Fibroblast of villous mesenchyme (primary cell): ENCODE results near the gene GNG8. TPM values are rescaled to one million over a fixed set of nuclear protein-coding genes. Genes with fewer than 3 reads are reported as not detected.

Experiments used
- DNase-seq: peaks from one replicate; pipeline ENCODE4 v3.0.0-alpha.2; 2010; ENCODE audit warnings: low read depth
- H3K4me3 ChIP-seq: 2 replicates; pipeline ENCODE4 v1.5.1; 2011; ENCODE audit warnings: low read depth, mild to moderate bottlenecking, low read length
- total RNA-seq: library from RNA; depleted of rRNA; stranded (reverse); fragments of >200 nt; gene quantifications from 2 replicates; pipeline ENCODE4 v1.2.3, GENCODE V29; 2012
- TF ChIP-seq, protein P1 (sequence below): IDR thresholded peaks from 2 replicates; pipeline ENCODE4 v1.5.1; 2012; ENCODE audit warnings: low read depth, mild to moderate bottlenecking, low read length; ENCODE audit not compliant: insufficient read depth

The GNG8 gene
- total RNA-seq, 1 donor = not detected

DNA sequence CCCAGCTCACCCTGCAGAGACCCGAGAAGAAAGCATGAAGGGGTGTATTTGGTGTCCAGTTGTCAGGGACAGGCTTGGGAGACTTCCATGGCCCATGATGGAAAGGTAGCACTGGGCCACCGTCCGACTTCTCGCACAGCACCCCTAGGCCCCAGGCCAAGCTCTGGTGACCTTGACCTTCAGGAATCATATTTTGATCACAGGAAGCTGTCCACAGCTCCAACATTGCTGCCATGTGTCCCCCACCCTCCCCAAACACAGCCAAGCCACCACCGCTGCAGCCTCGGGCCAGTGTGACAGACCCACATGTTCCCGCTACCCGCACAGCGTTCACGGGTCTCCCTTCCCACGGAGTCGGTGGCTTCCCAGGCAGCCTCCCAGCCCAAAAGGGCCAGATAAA, 10.3 kb downstream of the GNG8 start:
- no peak overlapping the region for H3K4me3 ChIP-seq

DNA sequence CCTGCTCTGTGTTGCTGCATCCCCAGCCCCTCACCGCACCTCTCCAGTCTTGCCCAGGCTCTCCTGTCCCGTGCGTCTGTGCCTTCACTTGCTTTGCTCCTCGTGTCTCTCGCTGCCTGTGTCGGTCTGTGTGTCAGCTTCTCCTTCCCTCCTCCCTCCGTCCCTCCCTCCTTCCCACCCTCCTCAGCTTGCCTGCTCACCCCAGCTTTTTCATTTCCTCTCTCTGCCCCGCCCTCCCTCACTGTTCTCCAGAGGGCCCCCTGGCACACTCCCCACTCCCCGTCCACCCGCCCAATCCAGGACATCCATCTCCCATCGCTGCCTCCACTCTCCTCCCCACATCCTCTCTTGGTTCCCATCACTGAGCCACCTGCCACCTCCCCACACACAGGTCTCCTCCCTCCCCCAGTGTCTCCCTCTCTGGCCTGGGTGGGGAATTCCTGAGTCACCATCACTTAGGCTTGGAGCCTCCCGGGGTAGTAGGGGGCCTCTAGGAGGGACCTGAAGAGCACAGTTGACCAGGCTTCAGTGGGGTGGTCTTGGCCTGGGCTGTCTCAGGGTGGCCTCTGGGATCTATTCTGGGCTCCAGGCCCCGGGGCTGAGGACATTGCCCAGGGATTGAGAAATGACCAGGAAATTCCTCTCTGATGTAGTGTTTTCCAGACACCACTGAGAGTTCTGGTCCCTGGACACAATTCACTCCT, 10.9 kb downstream of the GNG8 start, which contains the start of gene PTGIR:
TSS of gene PTGIR (minus strand) at position 132 of the 704 bp plus-strand sequence. CDS start 864 bp downstream, outside the sequence.
- TF ChIP-seq, protein P1, sequence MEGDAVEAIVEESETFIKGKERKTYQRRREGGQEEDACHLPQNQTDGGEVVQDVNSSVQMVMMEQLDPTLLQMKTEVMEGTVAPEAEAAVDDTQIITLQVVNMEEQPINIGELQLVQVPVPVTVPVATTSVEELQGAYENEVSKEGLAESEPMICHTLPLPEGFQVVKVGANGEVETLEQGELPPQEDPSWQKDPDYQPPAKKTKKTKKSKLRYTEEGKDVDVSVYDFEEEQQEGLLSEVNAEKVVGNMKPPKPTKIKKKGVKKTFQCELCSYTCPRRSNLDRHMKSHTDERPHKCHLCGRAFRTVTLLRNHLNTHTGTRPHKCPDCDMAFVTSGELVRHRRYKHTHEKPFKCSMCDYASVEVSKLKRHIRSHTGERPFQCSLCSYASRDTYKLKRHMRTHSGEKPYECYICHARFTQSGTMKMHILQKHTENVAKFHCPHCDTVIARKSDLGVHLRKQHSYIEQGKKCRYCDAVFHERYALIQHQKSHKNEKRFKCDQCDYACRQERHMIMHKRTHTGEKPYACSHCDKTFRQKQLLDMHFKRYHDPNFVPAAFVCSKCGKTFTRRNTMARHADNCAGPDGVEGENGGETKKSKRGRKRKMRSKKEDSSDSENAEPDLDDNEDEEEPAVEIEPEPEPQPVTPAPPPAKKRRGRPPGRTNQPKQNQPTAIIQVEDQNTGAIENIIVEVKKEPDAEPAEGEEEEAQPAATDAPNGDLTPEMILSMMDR = peak; percentile 9
- DNase-seq = peak; percentile 72
- H3K4me3 ChIP-seq = peak within 1 kb of the TSS; percentile 40

More for the DNA sequence above, 10.3 kb downstream of the GNG8 start:
- TF ChIP-seq, protein P1 = no peak
- DNase-seq = no peak

DNA sequence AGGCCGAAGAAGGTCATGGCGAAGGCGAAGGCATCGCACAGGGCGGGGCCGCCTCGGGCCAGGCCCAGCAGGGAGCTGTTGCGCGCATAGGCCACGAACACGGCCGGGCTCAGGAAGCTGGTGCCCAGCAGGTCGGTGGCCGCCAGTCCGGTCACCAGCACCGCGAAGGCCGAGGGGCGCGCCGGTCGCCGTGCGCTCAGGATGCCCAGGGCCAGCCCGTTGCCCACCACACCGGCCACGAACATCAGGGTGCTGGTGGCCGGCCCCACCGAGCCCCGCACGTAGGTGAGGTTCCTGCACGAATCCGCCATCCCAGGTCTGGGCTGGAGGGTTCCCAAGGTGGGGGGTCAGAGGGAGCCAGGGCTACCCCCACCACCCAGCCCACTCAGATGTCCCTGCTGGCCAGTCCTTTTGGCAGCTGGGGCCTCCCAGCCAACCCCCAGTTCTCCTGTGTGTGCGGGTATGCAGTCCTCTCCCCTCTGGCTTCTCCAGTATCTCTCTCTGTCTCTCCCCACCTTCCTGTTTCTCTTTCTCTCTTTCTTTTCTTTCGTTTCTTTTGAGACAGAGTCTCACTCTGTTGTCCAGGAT, 12.0 kb downstream of the GNG8 start:
- TF ChIP-seq, protein P1 = no peak
- H3K4me3 ChIP-seq = no peak overlapping the region
- no peak for DNase-seq

DNA sequence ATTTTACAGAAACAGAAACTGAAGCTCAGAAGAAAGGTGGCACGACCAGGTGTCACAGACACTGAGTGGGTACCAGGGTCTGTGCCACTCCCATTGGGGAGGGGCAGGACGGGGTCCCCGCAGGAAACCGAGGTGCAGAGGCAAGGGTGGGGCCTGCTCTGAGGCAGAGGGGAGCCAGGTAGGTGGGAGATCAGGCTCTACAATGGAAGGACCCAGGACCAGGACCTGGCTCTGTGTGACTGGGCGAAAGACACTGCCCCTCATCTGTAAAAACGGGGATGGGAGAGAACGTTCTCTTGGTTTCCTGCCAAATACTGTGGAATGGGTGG, 13.9 kb downstream of the GNG8 start:
- TF ChIP-seq, protein P1 = no peak
- no peak overlapping the region for H3K4me3 ChIP-seq
- DNase-seq = no peak

DNA sequence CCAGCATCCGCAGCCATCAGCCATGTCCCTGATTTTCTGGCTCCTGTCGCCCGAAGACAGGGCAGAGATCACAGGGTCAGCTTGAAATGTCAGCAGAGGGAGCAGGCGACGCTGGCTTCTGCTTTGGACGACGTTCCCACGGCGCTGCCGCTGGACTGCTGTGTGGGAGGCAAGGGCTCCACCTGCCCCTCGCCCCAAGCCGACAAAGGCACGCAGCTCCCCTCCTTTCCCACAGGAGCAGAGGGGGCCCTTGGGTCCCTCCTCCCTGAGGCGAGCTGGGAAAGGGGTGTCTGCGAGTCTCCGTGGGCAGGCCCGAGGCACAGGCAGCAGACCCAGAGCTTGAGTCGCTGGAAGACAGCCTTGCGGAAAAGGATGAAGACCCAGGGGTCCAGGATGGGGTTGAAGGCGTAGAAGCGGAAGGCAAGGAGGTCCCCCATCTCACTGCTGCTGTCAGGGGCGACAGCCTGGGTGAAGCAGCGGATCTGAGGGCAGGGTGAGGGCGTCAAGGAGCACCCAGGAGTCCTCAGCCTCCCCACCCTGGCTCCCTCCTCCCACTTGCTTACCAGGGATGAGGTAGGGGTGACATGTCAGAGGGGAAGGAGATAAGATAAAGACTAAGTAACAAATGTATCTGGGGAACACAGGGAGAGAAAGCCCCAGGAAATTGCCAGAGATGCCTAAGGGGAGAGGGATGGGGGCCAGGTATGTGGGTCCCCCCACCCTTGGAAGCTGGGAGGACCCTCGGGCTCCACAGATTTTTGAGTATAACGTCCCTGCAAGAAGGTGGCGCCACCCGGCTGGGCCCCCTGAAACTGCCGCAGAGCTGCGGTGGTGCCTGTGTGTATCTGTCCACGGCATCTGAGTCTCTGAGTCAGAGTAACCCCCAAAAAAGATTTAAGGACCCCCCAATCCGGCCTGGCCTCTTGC, 14.5 kb downstream of the GNG8 start:
- no peak overlapping the region for H3K4me3 ChIP-seq
- DNase-seq = peak; percentile 24
- TF ChIP-seq, protein P1 = no peak

DNA sequence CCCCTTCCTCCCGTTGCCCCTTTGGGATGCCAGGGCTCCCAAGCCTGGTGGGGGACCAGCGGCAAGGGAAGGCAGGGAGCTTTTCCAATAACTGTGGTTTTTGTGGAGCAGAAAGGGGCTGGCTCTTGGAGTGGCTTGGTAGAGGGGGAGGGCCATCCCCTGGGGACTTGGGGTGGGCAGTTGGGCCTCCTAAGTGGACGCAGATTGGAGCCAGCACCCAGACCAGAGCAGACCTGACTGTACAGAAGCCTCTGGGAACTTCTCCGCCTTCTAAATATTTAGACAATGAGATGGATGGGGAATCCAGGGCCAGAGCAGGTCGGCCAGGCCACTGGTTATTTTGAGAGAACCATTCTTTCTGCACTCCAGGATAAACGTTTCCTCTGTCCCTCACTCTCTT, 15.3 kb downstream of the GNG8 start:
- TF ChIP-seq, protein P1 = no peak
- no peak overlapping the region for H3K4me3 ChIP-seq
- peak; percentile 63 for DNase-seq
